Measurements from ENCODE around the gene GNAS.

GNAS gene

GRCh38 chr20:58880994-58881752 lies 28.7 kb downstream of the GNAS start:
- 89 to 98% methylated on average over 5 to 7 of the region's 9 CpGs for WGBS, 2 experiments (ENCODE audit: insufficient coverage in 2 of 2)
- Histone ChIP-seq H3K4me3 (ENCODE audit: extremely low read depth, insufficient read depth, low read length, poor library complexity, severe bottlenecking) (no peak overlapping the region), H3K36me3 (ENCODE audit: control insufficient read depth, insufficient read depth, low read length) (no peaks in the 10 kb centered on the region), H3K9me3 (ENCODE audit: control insufficient read depth, low read length) (no peaks in the 10 kb centered on the region), H3K27ac (ENCODE audit: low read depth, low read length, severe bottlenecking) (no peak overlapping the region), H3K4me1 (ENCODE audit: control insufficient read depth, insufficient read depth, low read length, poor library complexity, severe bottlenecking) (peaks cover 29% of the 10 kb centered on the region)

DNA sequence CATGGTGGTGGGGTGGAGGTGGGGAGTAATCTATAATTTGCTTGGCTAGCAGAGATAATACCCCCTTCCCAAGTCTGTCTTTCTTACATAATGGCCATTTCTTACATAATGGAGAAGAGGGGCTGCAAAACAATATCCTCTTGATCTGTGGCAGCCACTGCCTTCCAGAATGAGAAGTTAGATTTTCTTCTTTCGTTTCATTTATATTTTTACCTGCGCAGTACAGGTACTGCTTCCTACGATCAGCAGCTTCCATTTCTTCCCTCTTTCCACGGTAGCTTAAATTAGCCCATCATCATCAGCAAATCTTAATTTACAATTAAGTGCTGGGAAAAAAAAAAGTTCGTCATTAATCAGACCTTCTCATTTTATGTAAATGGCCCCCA lies 30.2 kb downstream of the GNAS start:
- 93 to 96% methylated on average over 4 of the region's 5 CpGs for WGBS, 2 experiments (ENCODE audit: insufficient coverage in 2 of 2)
- no peaks in the 10 kb centered on the region for H3K36me3 ChIP-seq (ENCODE audit: control insufficient read depth, insufficient read depth, low read length)
- H3K27ac ChIP-seq (ENCODE audit: low read depth, low read length, severe bottlenecking), result peak overlapping the region; percentile 5
- no peaks in the 10 kb centered on the region for H3K9me3 ChIP-seq (ENCODE audit: control insufficient read depth, low read length)
- H3K4me3 ChIP-seq (ENCODE audit: extremely low read depth, insufficient read depth, low read length, poor library complexity, severe bottlenecking), result no peak overlapping the region
- peaks cover 21% of the 10 kb centered on the region for H3K4me1 ChIP-seq (ENCODE audit: control insufficient read depth, insufficient read depth, low read length, poor library complexity, severe bottlenecking)

- Histone ChIP-seq H3K4me1 (ENCODE audit: control insufficient read depth, insufficient read depth, low read length, poor library complexity, severe bottlenecking) (peaks cover 17% of the 10 kb centered on the region), H3K4me3 (ENCODE audit: extremely low read depth, insufficient read depth, low read length, poor library complexity, severe bottlenecking) (no peak overlapping the region), H3K27ac (ENCODE audit: low read depth, low read length, severe bottlenecking) (peak overlapping the region; percentile 5), H3K36me3 (ENCODE audit: control insufficient read depth, insufficient read depth, low read length) (no peaks in the 10 kb centered on the region), H3K9me3 (ENCODE audit: control insufficient read depth, low read length) (no peaks in the 10 kb centered on the region)
- 20 to 31% methylated on average over 9 of the region's 9 CpGs for WGBS, 2 experiments (ENCODE audit: insufficient coverage in 2 of 2)
Measured at GRCh38 chr20:58883241-58883691, 30.8 kb downstream of the GNAS start.

DNA sequence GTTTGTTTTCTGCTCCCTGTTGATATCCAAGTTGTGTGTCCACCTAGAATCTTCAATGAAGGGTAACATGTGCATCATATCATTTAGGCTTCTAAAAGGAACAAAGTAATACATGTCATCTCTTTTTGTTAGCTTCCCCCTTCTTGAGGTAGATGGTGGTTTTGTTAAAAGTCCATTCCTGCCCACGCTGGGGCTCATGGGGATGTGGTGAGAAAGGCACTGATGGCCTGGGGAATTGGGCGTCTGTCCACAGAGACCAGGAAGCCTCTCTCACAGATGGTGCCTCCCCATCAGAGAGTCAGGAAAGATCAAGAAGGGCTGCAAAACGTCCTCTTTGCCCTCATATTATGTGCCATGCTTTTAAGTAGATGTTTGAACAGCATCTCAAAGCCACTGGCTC lies 32.5 kb downstream of the GNAS start:
- H3K4me1 ChIP-seq (ENCODE audit: control insufficient read depth, insufficient read depth, low read length, poor library complexity, severe bottlenecking), result peaks cover 14% of the 10 kb centered on the region
- no peaks in the 10 kb centered on the region for H3K36me3 ChIP-seq (ENCODE audit: control insufficient read depth, insufficient read depth, low read length)
- WGBS, 2 experiments (ENCODE audit: insufficient coverage in 2 of 2), result 86 to 100% methylated on average over 1 to 3 of the region's 3 CpGs
- no peaks in the 10 kb centered on the region for H3K9me3 ChIP-seq (ENCODE audit: control insufficient read depth, low read length)
- H3K27ac ChIP-seq (ENCODE audit: low read depth, low read length, severe bottlenecking), result no peak overlapping the region
- H3K4me3 ChIP-seq (ENCODE audit: extremely low read depth, insufficient read depth, low read length, poor library complexity, severe bottlenecking), result no peak overlapping the region

GRCh38 chr20:58886546-58886945 lies 34.0 kb downstream of the GNAS start:
- Histone ChIP-seq H3K9me3 (ENCODE audit: control insufficient read depth, low read length) (no peaks in the 10 kb centered on the region), H3K4me1 (ENCODE audit: control insufficient read depth, insufficient read depth, low read length, poor library complexity, severe bottlenecking) (peaks cover 14% of the 10 kb centered on the region), H3K4me3 (ENCODE audit: extremely low read depth, insufficient read depth, low read length, poor library complexity, severe bottlenecking) (no peak overlapping the region), H3K27ac (ENCODE audit: low read depth, low read length, severe bottlenecking) (no peak overlapping the region), H3K36me3 (ENCODE audit: control insufficient read depth, insufficient read depth, low read length) (no peaks in the 10 kb centered on the region)

DNA sequence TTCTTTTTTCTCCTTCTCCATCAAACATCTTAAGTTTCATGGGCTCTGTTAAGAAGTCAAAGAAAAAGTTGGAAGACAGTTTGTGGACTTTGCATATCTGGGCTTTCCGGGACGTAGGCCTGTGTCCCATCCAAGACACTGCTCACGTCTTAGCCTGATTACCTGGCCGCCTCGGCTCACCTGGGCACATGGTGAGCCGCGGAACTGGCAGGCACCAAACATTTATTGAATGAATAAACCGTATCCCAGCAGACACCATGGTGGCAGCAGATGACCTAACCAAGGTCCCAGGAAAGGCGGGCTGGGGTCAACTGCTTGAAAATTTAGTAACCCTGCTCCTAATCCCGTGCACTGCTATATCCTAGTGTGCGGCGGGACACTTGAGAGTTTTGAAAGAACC lies 35.6 kb downstream of the GNAS start:
- Histone ChIP-seq H3K4me1 (ENCODE audit: control insufficient read depth, insufficient read depth, low read length, poor library complexity, severe bottlenecking) (peaks cover 6% of the 10 kb centered on the region), H3K4me3 (ENCODE audit: extremely low read depth, insufficient read depth, low read length, poor library complexity, severe bottlenecking) (peak overlapping the region; percentile 64), H3K27ac (ENCODE audit: low read depth, low read length, severe bottlenecking) (no peak overlapping the region), H3K9me3 (ENCODE audit: control insufficient read depth, low read length) (no peaks in the 10 kb centered on the region), H3K36me3 (ENCODE audit: control insufficient read depth, insufficient read depth, low read length) (no peaks in the 10 kb centered on the region)
- WGBS, 2 experiments (ENCODE audit: insufficient coverage in 2 of 2), result 71 to 77% methylated on average over 10 to 12 of the region's 12 CpGs

- 41 to 45% methylated on average over 82 to 97 of the region's 101 CpGs for WGBS, 2 experiments (ENCODE audit: insufficient coverage in 2 of 2)
- no peaks in the 10 kb centered on the region for H3K9me3 ChIP-seq (ENCODE audit: control insufficient read depth, low read length)
- peak overlapping the region; percentile 64 for H3K4me3 ChIP-seq (ENCODE audit: extremely low read depth, insufficient read depth, low read length, poor library complexity, severe bottlenecking)
- H3K36me3 ChIP-seq (ENCODE audit: control insufficient read depth, insufficient read depth, low read length), result no peaks in the 10 kb centered on the region
- peaks cover 3% of the 10 kb centered on the region for H3K4me1 ChIP-seq (ENCODE audit: control insufficient read depth, insufficient read depth, low read length, poor library complexity, severe bottlenecking)
- peak overlapping the region; percentile 41 for H3K27ac ChIP-seq (ENCODE audit: low read depth, low read length, severe bottlenecking)
Measured at GRCh38 chr20:58888521-58889333, 36.2 kb downstream of the GNAS start.

GRCh38 chr20:58889334-58889760 lies 36.8 kb downstream of the GNAS start:
- Histone ChIP-seq H3K4me1 (ENCODE audit: control insufficient read depth, insufficient read depth, low read length, poor library complexity, severe bottlenecking) (peaks cover 3% of the 10 kb centered on the region), H3K36me3 (ENCODE audit: control insufficient read depth, insufficient read depth, low read length) (peaks cover under 1% of the 10 kb centered on the region), H3K9me3 (ENCODE audit: control insufficient read depth, low read length) (no peaks in the 10 kb centered on the region), H3K4me3 (ENCODE audit: extremely low read depth, insufficient read depth, low read length, poor library complexity, severe bottlenecking) (peak overlapping the region; percentile 58), H3K27ac (ENCODE audit: low read depth, low read length, severe bottlenecking) (peak overlapping the region; percentile 5)
- 44 to 58% methylated on average over 27 to 29 of the region's 35 CpGs for WGBS, 2 experiments (ENCODE audit: insufficient coverage in 2 of 2)

DNA sequence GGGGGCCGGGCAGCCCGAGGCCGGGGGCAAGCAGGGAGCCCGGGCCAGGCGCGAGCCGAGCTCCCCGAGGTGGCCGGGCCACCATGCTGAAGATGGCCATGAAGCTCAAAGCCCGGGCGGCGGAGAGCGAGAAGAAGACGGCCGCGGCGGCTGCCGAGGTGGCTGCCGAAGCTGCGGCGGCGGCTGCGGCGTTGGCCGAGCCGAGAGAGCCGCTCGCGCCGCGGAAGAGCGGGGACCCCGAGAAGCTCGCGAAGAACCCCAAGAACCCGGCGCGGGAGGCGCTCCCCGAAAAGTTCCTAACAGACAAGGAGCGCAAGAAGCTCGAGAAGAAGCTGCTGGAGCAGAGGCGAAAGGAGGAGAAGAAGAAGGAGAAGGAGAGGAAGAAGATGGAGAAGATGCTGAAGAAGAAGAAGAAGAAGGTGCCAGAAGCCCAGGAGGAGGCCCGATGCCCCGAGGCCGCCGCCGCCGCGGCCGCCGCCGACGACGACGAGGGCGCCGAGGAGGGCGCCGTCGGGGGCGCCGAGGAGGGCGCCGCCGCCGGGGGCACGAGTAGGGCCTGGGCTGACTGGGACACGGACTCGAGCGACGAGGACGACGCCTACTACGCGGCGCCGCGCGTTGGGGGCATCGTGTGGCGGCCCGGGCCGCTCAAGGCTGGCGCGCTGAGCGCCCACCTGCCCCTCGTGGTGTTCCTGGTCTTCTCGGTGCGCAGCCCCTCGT lies 37.4 kb downstream of the GNAS start:
- Histone ChIP-seq H3K4me3 (ENCODE audit: extremely low read depth, insufficient read depth, low read length, poor library complexity, severe bottlenecking) (peak overlapping the region; percentile 58), H3K27ac (ENCODE audit: low read depth, low read length, severe bottlenecking) (peak overlapping the region; percentile 88), H3K36me3 (ENCODE audit: control insufficient read depth, insufficient read depth, low read length) (peaks cover 7% of the 10 kb centered on the region), H3K9me3 (ENCODE audit: control insufficient read depth, low read length) (no peaks in the 10 kb centered on the region), H3K4me1 (ENCODE audit: control insufficient read depth, insufficient read depth, low read length, poor library complexity, severe bottlenecking) (peaks cover 8% of the 10 kb centered on the region)
- 31 to 40% methylated on average over 78 to 83 of the region's 91 CpGs for WGBS, 2 experiments (ENCODE audit: insufficient coverage in 2 of 2)

GRCh38 chr20:58890518-58891085 lies 38.1 kb downstream of the GNAS start:
- 1 to 11% methylated on average over 11 to 14 of the region's 64 CpGs for WGBS, 2 experiments (ENCODE audit: insufficient coverage in 2 of 2)
- no peaks in the 10 kb centered on the region for H3K9me3 ChIP-seq (ENCODE audit: control insufficient read depth, low read length)
- H3K27ac ChIP-seq (ENCODE audit: low read depth, low read length, severe bottlenecking), result peak overlapping the region; percentile 88
- H3K4me1 ChIP-seq (ENCODE audit: control insufficient read depth, insufficient read depth, low read length, poor library complexity, severe bottlenecking), result peaks cover 14% of the 10 kb centered on the region
- H3K36me3 ChIP-seq (ENCODE audit: control insufficient read depth, insufficient read depth, low read length), result peaks cover 14% of the 10 kb centered on the region
- H3K4me3 ChIP-seq (ENCODE audit: extremely low read depth, insufficient read depth, low read length, poor library complexity, severe bottlenecking), result peak overlapping the region; percentile 58
